Activated T-cell treated with anti-CD3 and anti-CD28 coated beads, Interleukin-2, amount 50 U/mL, for 24 hours (primary cell): ENCODE measurements around the gene NT5E.

Experiments
- DNase-seq: peaks from one replicate; pipeline ENCODE4 v3.0.0-alpha.2; 2020
- H3K27ac Mint-ChIP-seq: 2 replicates; pipeline ENCODE4 v1.8.0; 2020; ENCODE audit warnings: mild to moderate bottlenecking, mixed read lengths
- H3K27me3 Mint-ChIP-seq: 2 replicates; pipeline ENCODE4 v1.8.0; 2020; ENCODE audit warnings: mixed read lengths
- H3K36me3 Mint-ChIP-seq: 2 replicates; pipeline ENCODE4 v1.8.0; 2020; ENCODE audit warnings: low read depth, mixed read lengths
- H3K4me1 Mint-ChIP-seq: 2 replicates; pipeline ENCODE4 v1.8.0; 2020; ENCODE audit warnings: low read depth, mixed read lengths
- H3K4me3 Mint-ChIP-seq: 2 replicates; pipeline ENCODE4 v1.8.0; 2020; ENCODE audit warnings: mild to moderate bottlenecking, moderate library complexity, mixed read lengths
- H3K9me3 Mint-ChIP-seq: 2 replicates; pipeline ENCODE4 v1.8.0; 2020; ENCODE audit warnings: mixed read lengths

Gene NT5E

GRCh38 chr6:85479208-85479607 lies 29.3 kb downstream of the NT5E start:
- Mint-ChIP-seq H3K4me1 (peaks cover 17% of the 10 kb centered on the region), H3K27me3 (no peaks in the 10 kb centered on the region), H3K36me3 (peaks cover 6% of the 10 kb centered on the region), H3K4me3 (no peak overlapping the region), H3K27ac (no peak overlapping the region), H3K9me3 (no peaks in the 10 kb centered on the region)
- DNase-seq: no peak

GRCh38 chr6:85482206-85482904 lies 32.5 kb downstream of the NT5E start:
- H3K27me3 Mint-ChIP-seq: no peaks in the 10 kb centered on the region
- H3K36me3 Mint-ChIP-seq: peaks cover 3% of the 10 kb centered on the region
- peak overlapping the region; percentile 62 for H3K27ac Mint-ChIP-seq
- peaks cover 17% of the 10 kb centered on the region for H3K4me1 Mint-ChIP-seq
- no peak for DNase-seq
- H3K4me3 Mint-ChIP-seq: no peak overlapping the region
- H3K9me3 Mint-ChIP-seq: no peaks in the 10 kb centered on the region

- H3K36me3 Mint-ChIP-seq: no peaks in the 10 kb centered on the region
- H3K27me3 Mint-ChIP-seq: no peaks in the 10 kb centered on the region
- DNase-seq: peak; percentile 92
- no peaks in the 10 kb centered on the region for H3K9me3 Mint-ChIP-seq
- H3K4me3 Mint-ChIP-seq: no peak overlapping the region
- peak overlapping the region; percentile 62 for H3K27ac Mint-ChIP-seq
- H3K4me1 Mint-ChIP-seq: peaks cover 17% of the 10 kb centered on the region
Observed at GRCh38 chr6:85482905-85483700, 33.2 kb downstream of the NT5E start.

GRCh38 chr6:85483846-85484245 lies 34.0 kb downstream of the NT5E start:
- no peaks in the 10 kb centered on the region for H3K9me3 Mint-ChIP-seq
- DNase-seq: no peak
- H3K27ac Mint-ChIP-seq: no peak overlapping the region
- H3K36me3 Mint-ChIP-seq: no peaks in the 10 kb centered on the region
- H3K4me1 Mint-ChIP-seq: peaks cover 17% of the 10 kb centered on the region
- H3K27me3 Mint-ChIP-seq: no peaks in the 10 kb centered on the region
- no peak overlapping the region for H3K4me3 Mint-ChIP-seq

GRCh38 chr6:85484948-85485347 lies 35.1 kb downstream of the NT5E start:
- no peaks in the 10 kb centered on the region for H3K9me3 Mint-ChIP-seq
- H3K27me3 Mint-ChIP-seq: no peaks in the 10 kb centered on the region
- H3K36me3 Mint-ChIP-seq: no peaks in the 10 kb centered on the region
- no peak overlapping the region for H3K4me3 Mint-ChIP-seq
- H3K27ac Mint-ChIP-seq: no peak overlapping the region
- H3K4me1 Mint-ChIP-seq: peaks cover 17% of the 10 kb centered on the region
- no peak for DNase-seq

- no peak for DNase-seq
- Mint-ChIP-seq H3K4me3 (no peak overlapping the region), H3K4me1 (peaks cover 4% of the 10 kb centered on the region), H3K27ac (no peak overlapping the region), H3K36me3 (peaks cover under 1% of the 10 kb centered on the region), H3K9me3 (peaks cover 2% of the 10 kb centered on the region), H3K27me3 (no peaks in the 10 kb centered on the region)
Observed at GRCh38 chr6:85490516-85491248, 40.8 kb downstream of the NT5E start.

GRCh38 chr6:85493389-85493788 lies 43.5 kb downstream of the NT5E start:
- no peak overlapping the region for H3K27ac Mint-ChIP-seq
- no peak for DNase-seq
- peaks cover 23% of the 10 kb centered on the region for H3K36me3 Mint-ChIP-seq
- H3K27me3 Mint-ChIP-seq: no peaks in the 10 kb centered on the region
- H3K4me3 Mint-ChIP-seq: no peak overlapping the region
- peaks cover 19% of the 10 kb centered on the region for H3K4me1 Mint-ChIP-seq
- H3K9me3 Mint-ChIP-seq: peaks cover 24% of the 10 kb centered on the region

- H3K27ac Mint-ChIP-seq: no peak overlapping the region
- H3K36me3 Mint-ChIP-seq: peaks cover 23% of the 10 kb centered on the region
- peaks cover 33% of the 10 kb centered on the region for H3K4me1 Mint-ChIP-seq
- DNase-seq: no peak
- H3K9me3 Mint-ChIP-seq: peaks cover 26% of the 10 kb centered on the region
- H3K27me3 Mint-ChIP-seq: no peaks in the 10 kb centered on the region
- H3K4me3 Mint-ChIP-seq: no peak overlapping the region
Observed at GRCh38 chr6:85494547-85495536, 45.0 kb downstream of the NT5E start.

- Mint-ChIP-seq H3K27ac (peak overlapping the region; percentile 55), H3K4me3 (no peak overlapping the region), H3K4me1 (peaks cover 41% of the 10 kb centered on the region), H3K36me3 (peaks cover 27% of the 10 kb centered on the region), H3K27me3 (no peaks in the 10 kb centered on the region), H3K9me3 (peaks cover 26% of the 10 kb centered on the region)
- no peak for DNase-seq
Observed at GRCh38 chr6:85496009-85496579, 46.2 kb downstream of the NT5E start.

- Mint-ChIP-seq H3K27ac (peak overlapping the region; percentile 55), H3K9me3 (peaks cover 26% of the 10 kb centered on the region), H3K4me3 (no peak overlapping the region), H3K36me3 (peaks cover 29% of the 10 kb centered on the region), H3K4me1 (peaks cover 41% of the 10 kb centered on the region), H3K27me3 (no peaks in the 10 kb centered on the region)
- no peak for DNase-seq
Observed at GRCh38 chr6:85496856-85497255, 47.0 kb downstream of the NT5E start.

- Mint-ChIP-seq H3K9me3 (peaks cover 26% of the 10 kb centered on the region), H3K4me1 (peaks cover 41% of the 10 kb centered on the region), H3K27me3 (no peaks in the 10 kb centered on the region), H3K36me3 (peaks cover 43% of the 10 kb centered on the region), H3K27ac (no peak overlapping the region), H3K4me3 (no peak overlapping the region)
- no peak for DNase-seq
Observed at GRCh38 chr6:85498596-85499258, 48.8 kb downstream of the NT5E start.

- Mint-ChIP-seq H3K36me3 (peaks cover 74% of the 10 kb centered on the region), H3K27ac (peak overlapping the region; percentile 76), H3K27me3 (no peaks in the 10 kb centered on the region), H3K9me3 (no peaks in the 10 kb centered on the region), H3K4me3 (no peak overlapping the region), H3K4me1 (peaks cover 12% of the 10 kb centered on the region)
- DNase-seq: no peak
Observed at GRCh38 chr6:85506441-85507093, 56.7 kb downstream of the NT5E start.

- Mint-ChIP-seq H3K36me3 (peaks cover 69% of the 10 kb centered on the region), H3K27me3 (no peaks in the 10 kb centered on the region)
Observed at GRCh38 chr6:85516168-85516567, 66.3 kb downstream of the NT5E start.

More at GRCh38 chr6:85516168-85516567, 66.3 kb downstream of the NT5E start:
- H3K4me3 Mint-ChIP-seq: no peak overlapping the region
- DNase-seq: no peak
- no peaks in the 10 kb centered on the region for H3K9me3 Mint-ChIP-seq
- H3K4me1 Mint-ChIP-seq: no peaks in the 10 kb centered on the region
- no peak overlapping the region for H3K27ac Mint-ChIP-seq
